Ectodermal cell (in vitro differentiated cells): ENCODE results near the gene ANKRD6. TPM values are rescaled to one million over a fixed set of nuclear protein-coding genes. Genes with fewer than 3 reads are reported as not detected.
"Not testable (repeated sequence)": the region's sequence is repeated elsewhere in the genome, so short reads cannot be mapped to it uniquely, and the experiment has no call there.

Experiments
- H3K27ac ChIP-seq: 2 replicates; pipeline ENCODE4 v1.7.0; 2013; ENCODE audit warnings: mild to moderate bottlenecking, low read depth, low read length; ENCODE audit not compliant: insufficient read depth, poor library complexity, severe bottlenecking
- H3K27me3 ChIP-seq: 2 replicates; pipeline ENCODE4 v1.7.0; 2013; ENCODE audit warnings: mild to moderate bottlenecking, low read length; ENCODE audit not compliant: insufficient read depth, control insufficient read depth, poor library complexity, severe bottlenecking
- H3K36me3 ChIP-seq: one replicate; pipeline ENCODE4 v1.7.0; 2013; ENCODE audit warnings: low read length; ENCODE audit not compliant: control insufficient read depth, insufficient read depth
- H3K4me1 ChIP-seq: one replicate; pipeline ENCODE4 v1.7.0; 2013; ENCODE audit warnings: low read length; ENCODE audit not compliant: control insufficient read depth, insufficient read depth
- H3K4me3 ChIP-seq: 2 replicates; pipeline ENCODE4 v1.7.0; 2013; ENCODE audit warnings: low read depth, low read length, control low read depth; ENCODE audit not compliant: insufficient read depth
- H3K9me3 ChIP-seq: 2 replicates; pipeline ENCODE4 v1.7.0; 2013; ENCODE audit warnings: mild to moderate bottlenecking, low read length, moderate library complexity; ENCODE audit not compliant: control insufficient read depth
- WGBS, 2 experiments: methylation state at CpG; one replicate each; pipeline ENCODE4 v1.1.7; 2013; ENCODE audit warnings: missing lambda C conversion rate in 2 of 2; 5-methylcytosine and 5-hydroxymethylcytosine counted together
- polyA plus RNA-seq, 4 experiments: library from polyadenylated mRNA; stranded (reverse); fragments of 50-300 nt; gene quantifications; one replicate each; pipeline ENCODE4 v1.2.3, GENCODE V29; 2013

Gene ANKRD6
- 52.5 TPM for polyA plus RNA-seq (2013, experiment 1 of 4)
- 71.3 TPM for polyA plus RNA-seq (2013, experiment 2 of 4)
- 51.7 TPM for polyA plus RNA-seq (2013, experiment 3 of 4)
- polyA plus RNA-seq (2013, experiment 4 of 4): 64.4 TPM

GRCh38 chr6:89432875-89433251, at the start of gene ANKRD6:
Gene ANKRD6, plus strand, starts transcription at chr6:89433152. Its CDS starts 133,825 bp downstream, at chr6:89566977.
- H3K4me1 ChIP-seq: peaks cover 24% of the 10 kb centered on the region
- no peaks in the 10 kb centered on the region for H3K36me3 ChIP-seq
- no peaks in the 10 kb centered on the region for H3K9me3 ChIP-seq
- no peak within 1 kb of the TSS for H3K27ac ChIP-seq
- WGBS, 2 experiments: 1% methylated on average over 38 of the region's 38 CpGs
- H3K4me3 ChIP-seq: peak within 1 kb of the TSS; percentile 72
- no peaks in the 10 kb centered on the region for H3K27me3 ChIP-seq

GRCh38 chr6:89385156-89385667, 47.7 kb upstream of the ANKRD6 start:
- Histone ChIP-seq H3K27me3 (no peaks in the 10 kb centered on the region), H3K27ac (no peak overlapping the region), H3K9me3 (no peaks in the 10 kb centered on the region), H3K4me3 (no peak overlapping the region), H3K36me3 (no peaks in the 10 kb centered on the region), H3K4me1 (peaks cover 6% of the 10 kb centered on the region)
- 88 to 90% methylated on average over 4 to 5 of the region's 5 CpGs for WGBS, 2 experiments

GRCh38 chr6:89385846-89386245, 47.1 kb upstream of the ANKRD6 start:
- H3K36me3 ChIP-seq: no peaks in the 10 kb centered on the region
- peaks cover 6% of the 10 kb centered on the region for H3K4me1 ChIP-seq
- WGBS, 2 experiments: 97% methylated on average over 7 of the region's 7 CpGs
- no peak overlapping the region for H3K27ac ChIP-seq
- H3K27me3 ChIP-seq: no peaks in the 10 kb centered on the region
- H3K4me3 ChIP-seq: no peak overlapping the region
- H3K9me3 ChIP-seq: no peaks in the 10 kb centered on the region

- H3K4me3 ChIP-seq: no peak overlapping the region
- WGBS, 2 experiments: 90 to 92% methylated on average over 6 of the region's 6 CpGs
- H3K9me3 ChIP-seq: no peaks in the 10 kb centered on the region
- no peaks in the 10 kb centered on the region for H3K27me3 ChIP-seq
- no peaks in the 10 kb centered on the region for H3K36me3 ChIP-seq
- no peak overlapping the region for H3K27ac ChIP-seq
- peaks cover 6% of the 10 kb centered on the region for H3K4me1 ChIP-seq
Observed at GRCh38 chr6:89386917-89387491, 45.9 kb upstream of the ANKRD6 start.

- Histone ChIP-seq H3K4me1 (peaks cover 6% of the 10 kb centered on the region), H3K36me3 (no peaks in the 10 kb centered on the region)
- WGBS, 2 experiments: 93 to 97% methylated on average over 9 of the region's 9 CpGs
Observed at GRCh38 chr6:89387516-89388201, 45.3 kb upstream of the ANKRD6 start.

GRCh38 chr6:89388846-89389245, 44.1 kb upstream of the ANKRD6 start:
- no peak overlapping the region for H3K4me3 ChIP-seq
- WGBS, 2 experiments: 91 to 94% methylated on average over 6 of the region's 6 CpGs
- peaks cover 6% of the 10 kb centered on the region for H3K4me1 ChIP-seq
- H3K27ac ChIP-seq: no peak overlapping the region
- no peaks in the 10 kb centered on the region for H3K27me3 ChIP-seq
- no peaks in the 10 kb centered on the region for H3K9me3 ChIP-seq
- no peaks in the 10 kb centered on the region for H3K36me3 ChIP-seq

More at GRCh38 chr6:89387516-89388201, 45.3 kb upstream of the ANKRD6 start:
- no peaks in the 10 kb centered on the region for H3K27me3 ChIP-seq
- H3K4me3 ChIP-seq: no peak overlapping the region
- H3K9me3 ChIP-seq: no peaks in the 10 kb centered on the region
- H3K27ac ChIP-seq: no peak overlapping the region

GRCh38 chr6:89392823-89393222, 40.1 kb upstream of the ANKRD6 start:
- no peaks in the 10 kb centered on the region for H3K27me3 ChIP-seq
- no peak overlapping the region for H3K27ac ChIP-seq
- H3K9me3 ChIP-seq: no peaks in the 10 kb centered on the region
- no peak overlapping the region for H3K4me3 ChIP-seq
- no peaks in the 10 kb centered on the region for H3K36me3 ChIP-seq
- H3K4me1 ChIP-seq: peaks cover 1% of the 10 kb centered on the region

- no peak overlapping the region for H3K27ac ChIP-seq
- no peaks in the 10 kb centered on the region for H3K4me1 ChIP-seq
- no peaks in the 10 kb centered on the region for H3K36me3 ChIP-seq
- H3K27me3 ChIP-seq: no peaks in the 10 kb centered on the region
- no peaks in the 10 kb centered on the region for H3K9me3 ChIP-seq
- WGBS, 2 experiments: 86 to 100% methylated on average over 1 of the region's 1 CpG
- no peak overlapping the region for H3K4me3 ChIP-seq
Observed at GRCh38 chr6:89393659-89394058, 39.3 kb upstream of the ANKRD6 start.

- H3K36me3 ChIP-seq, H3K4me1 ChIP-seq, H3K9me3 ChIP-seq, H3K27me3 ChIP-seq, H3K4me3 ChIP-seq, H3K27ac ChIP-seq: not testable (repeated sequence)
- WGBS, 2 experiments: 79 to 82% methylated on average over 4 of the region's 4 CpGs
Observed at GRCh38 chr6:89397884-89398283, 35.1 kb upstream of the ANKRD6 start.

- Histone ChIP-seq H3K36me3 (no peaks in the 10 kb centered on the region), H3K27ac (no peak overlapping the region), H3K9me3 (no peaks in the 10 kb centered on the region), H3K27me3 (no peaks in the 10 kb centered on the region), H3K4me1 (no peaks in the 10 kb centered on the region), H3K4me3 (no peak overlapping the region)
- WGBS, 2 experiments: 94 to 96% methylated on average over 6 to 7 of the region's 7 CpGs
Observed at GRCh38 chr6:89398762-89399525, 34.0 kb upstream of the ANKRD6 start.
